Activated CD4-positive, alpha-beta T cell treated with anti-CD3 and anti-CD28 coated beads for 36 hours (primary cell): Measurements from ENCODE around the gene RHEX. TPM values are rescaled to one million over a fixed set of nuclear protein-coding genes. Genes with fewer than 3 reads are reported as not detected.

Experiments
- ATAC-seq: fragments of 200-7000 bp; cut with Tn5 transposase; one replicate; pipeline ENCODE4 v1.10.0; 2021; ENCODE audit warnings: mild to moderate bottlenecking, moderate library complexity
- CTCF ChIA-PET: fragments of 350-600 bp; sonication (Branson Sonifier 250); formaldehyde crosslinking; loops from one replicate; lab custom pipeline; 2021; ENCODE audit warnings: antibody characterized with exemption; lab: Charles Lee
- POLR2A ChIA-PET: fragments of 350-600 bp; sonication (Branson Sonifier 250); formaldehyde crosslinking; loops from one replicate; lab custom pipeline; 2021; ENCODE audit warnings: antibody characterized with exemption, inconsistent platforms; lab: Charles Lee
- DNase-seq: peaks from one replicate; pipeline ENCODE4 v3.0.0-alpha.2; 2020
- H3K27ac Mint-ChIP-seq: one replicate; pipeline ENCODE4 v1.8.0; 2021; ENCODE audit warnings: mixed read lengths
- H3K27me3 Mint-ChIP-seq: one replicate; pipeline ENCODE4 v1.8.0; 2021; ENCODE audit warnings: mixed read lengths
- H3K36me3 Mint-ChIP-seq: one replicate; pipeline ENCODE4 v1.8.0; 2021; ENCODE audit warnings: low read depth, mixed read lengths
- H3K4me1 Mint-ChIP-seq: one replicate; pipeline ENCODE4 v1.8.0; 2021; ENCODE audit warnings: mixed read lengths
- H3K4me3 Mint-ChIP-seq: one replicate; pipeline ENCODE4 v1.8.0; 2021; ENCODE audit warnings: mild to moderate bottlenecking, moderate library complexity, mixed read lengths
- H3K9me3 Mint-ChIP-seq: one replicate; pipeline ENCODE4 v1.8.0; 2021; ENCODE audit warnings: low read depth, mixed read lengths
- intact Hi-C, 2 experiments: fragments of 100-400 bp; cut with DNase I in 1 of 2; cut with micrococcal nuclease in 1 of 2; formaldehyde crosslinking; loops; one replicate each; pipeline versions ENCODE4 v1.14.2 to v1.15.1; 2022 to 2024; cut with DNase I, micrococcal nuclease
- total RNA-seq, 2 experiments: library from RNA; stranded (reverse); gene quantifications; one replicate each; pipeline ENCODE4 v1.2.3, GENCODE V29; 2021

RHEX gene
- total RNA-seq, 2 experiments from 2014 or later = not detected

GRCh38 chr1:206014601-206015000, 38.4 kb upstream of the RHEX start:
- no peaks in the 10 kb centered on the region for H3K36me3 Mint-ChIP-seq
- H3K9me3 Mint-ChIP-seq = no peaks in the 10 kb centered on the region
- peaks cover 2% of the 10 kb centered on the region for H3K27me3 Mint-ChIP-seq
- no peak overlapping the region for H3K27ac Mint-ChIP-seq
- intact Hi-C loops = no loop called here
- ATAC-seq = no peak
- peaks cover 20% of the 10 kb centered on the region for H3K4me1 Mint-ChIP-seq
- ChIA-PET POLR2A (no interaction called here), CTCF (interaction anchor here (1.2 to 1.5 kb wide), 2 partner anchors 30 to 37 kb away, joined by 3 to 4 read pairs; no protein-coding TSS in a partner anchor)
- H3K4me3 Mint-ChIP-seq = no peak overlapping the region
- DNase-seq = no peak

GRCh38 chr1:206015071-206015470, 37.9 kb upstream of the RHEX start:
- Mint-ChIP-seq H3K9me3 (no peaks in the 10 kb centered on the region), H3K27me3 (peaks cover 2% of the 10 kb centered on the region), H3K4me3 (no peak overlapping the region), H3K27ac (no peak overlapping the region), H3K4me1 (peaks cover 20% of the 10 kb centered on the region), H3K36me3 (no peaks in the 10 kb centered on the region)
- intact Hi-C loops = no loop called here
- ChIA-PET CTCF (interaction anchor here (1.2 to 1.5 kb wide), 3 partner anchors 16 to 37 kb away, joined by 3 to 4 read pairs (median 3); no protein-coding TSS in a partner anchor), POLR2A (no interaction called here)
- no peak for ATAC-seq
- no peak for DNase-seq

- no peaks in the 10 kb centered on the region for H3K9me3 Mint-ChIP-seq
- no peaks in the 10 kb centered on the region for H3K4me1 Mint-ChIP-seq
- ChIA-PET POLR2A (no interaction called here), CTCF (interaction anchor here (1.6 kb wide), 1 partner anchor 86 kb away, joined by 6 read pairs; no protein-coding TSS in a partner anchor)
- no peak for DNase-seq
- intact Hi-C loops = no loop called here
- H3K27ac Mint-ChIP-seq = no peak overlapping the region
- H3K36me3 Mint-ChIP-seq = no peaks in the 10 kb centered on the region
- H3K27me3 Mint-ChIP-seq = peaks cover 2% of the 10 kb centered on the region
- no peak overlapping the region for H3K4me3 Mint-ChIP-seq
- ATAC-seq = no peak
These were observed 32.5 kb upstream of the RHEX start for GRCh38 chr1:206020393-206021007.

GRCh38 chr1:206021008-206021625, 31.9 kb upstream of the RHEX start:
- H3K4me1 Mint-ChIP-seq = no peaks in the 10 kb centered on the region
- no peak for DNase-seq
- no peak overlapping the region for H3K27ac Mint-ChIP-seq
- POLR2A ChIA-PET = no interaction called here
- H3K36me3 Mint-ChIP-seq = no peaks in the 10 kb centered on the region
- intact Hi-C loops = no loop called here
- ATAC-seq = no peak
- H3K4me3 Mint-ChIP-seq = no peak overlapping the region
- CTCF ChIA-PET = interaction anchor here (0.6 to 1.6 kb wide), 2 partner anchors 85 to 225 kb away, joined by 5 to 6 read pairs; no protein-coding TSS in a partner anchor
- H3K27me3 Mint-ChIP-seq = peaks cover 2% of the 10 kb centered on the region
- no peaks in the 10 kb centered on the region for H3K9me3 Mint-ChIP-seq

- POLR2A ChIA-PET = no interaction called here
These were observed 31.2 kb upstream of the RHEX start for GRCh38 chr1:206021626-206022365.

GRCh38 chr1:206022766-206023165, 30.2 kb upstream of the RHEX start:
- ATAC-seq (no peak), DNase-seq (no peak)
- POLR2A ChIA-PET = no interaction called here
- H3K4me1 Mint-ChIP-seq = no peaks in the 10 kb centered on the region
- intact Hi-C loops = no loop called here
- CTCF ChIA-PET = no interaction called here
- H3K4me3 Mint-ChIP-seq = no peak overlapping the region
- no peak overlapping the region for H3K27ac Mint-ChIP-seq
- peaks cover 7% of the 10 kb centered on the region for H3K27me3 Mint-ChIP-seq
- no peaks in the 10 kb centered on the region for H3K36me3 Mint-ChIP-seq
- H3K9me3 Mint-ChIP-seq = no peaks in the 10 kb centered on the region

More at GRCh38 chr1:206021626-206022365, 31.2 kb upstream of the RHEX start:
- H3K36me3 Mint-ChIP-seq = no peaks in the 10 kb centered on the region
- no peak for ATAC-seq
- H3K4me3 Mint-ChIP-seq = no peak overlapping the region
- no peak for DNase-seq
- H3K9me3 Mint-ChIP-seq = no peaks in the 10 kb centered on the region
- H3K27ac Mint-ChIP-seq = no peak overlapping the region
- CTCF ChIA-PET = interaction anchor here (0.6 to 1.6 kb wide), 3 partner anchors 84 to 226 kb away, joined by 3 to 6 read pairs (median 5); no protein-coding TSS in a partner anchor
- H3K4me1 Mint-ChIP-seq = no peaks in the 10 kb centered on the region
- intact Hi-C loops = no loop called here
- H3K27me3 Mint-ChIP-seq = peaks cover 2% of the 10 kb centered on the region

- CTCF ChIA-PET = interaction anchor here (1.1 to 1.4 kb wide), 2 partner anchors 11 to 46 kb away, joined by 5 to 6 read pairs; no protein-coding TSS in a partner anchor
- intact Hi-C loops = no loop called here
These were observed 29.3 kb upstream of the RHEX start, which contains the start of gene CTSE for GRCh38 chr1:206023695-206024094. Gene CTSE, minus strand, starts transcription at chr1:206023895. Its CDS starts 104 bp downstream, at chr1:206023791.

GRCh38 chr1:206025283-206025820, 27.6 kb upstream of the RHEX start:
- ChIA-PET POLR2A (no interaction called here), CTCF (interaction anchor here (0.9 to 2.3 kb wide), 4 partner anchors 9 to 81 kb away, joined by 3 to 9 read pairs (median 6); no protein-coding TSS in a partner anchor)
- Mint-ChIP-seq H3K27ac (no peak overlapping the region), H3K36me3 (no peaks in the 10 kb centered on the region), H3K9me3 (no peaks in the 10 kb centered on the region), H3K4me3 (no peak overlapping the region), H3K27me3 (peaks cover 13% of the 10 kb centered on the region), H3K4me1 (no peaks in the 10 kb centered on the region)
- ATAC-seq (no peak), DNase-seq (no peak)
- intact Hi-C loops = no loop called here

More at GRCh38 chr1:206023695-206024094, 29.3 kb upstream of the RHEX start, which contains the start of gene CTSE:
- DNase-seq = no peak
- POLR2A ChIA-PET = no interaction called here
- no peaks in the 10 kb centered on the region for H3K4me1 Mint-ChIP-seq
- H3K27me3 Mint-ChIP-seq = peaks cover 7% of the 10 kb centered on the region
- no peak for ATAC-seq
- H3K36me3 Mint-ChIP-seq = no peaks in the 10 kb centered on the region
- no peak within 1 kb of the TSS for H3K27ac Mint-ChIP-seq
- H3K9me3 Mint-ChIP-seq = no peaks in the 10 kb centered on the region
- H3K4me3 Mint-ChIP-seq = no peak within 1 kb of the TSS

GRCh38 chr1:206029484-206029883, 23.5 kb upstream of the RHEX start:
- no peak for DNase-seq
- peaks cover 21% of the 10 kb centered on the region for H3K27me3 Mint-ChIP-seq
- intact Hi-C loops = no loop called here
- H3K9me3 Mint-ChIP-seq = no peaks in the 10 kb centered on the region
- H3K36me3 Mint-ChIP-seq = no peaks in the 10 kb centered on the region
- ATAC-seq = no peak
- no peak overlapping the region for H3K4me3 Mint-ChIP-seq
- peaks cover 4% of the 10 kb centered on the region for H3K4me1 Mint-ChIP-seq
- POLR2A ChIA-PET = no interaction called here
- CTCF ChIA-PET = interaction anchor here (0.5 to 7.7 kb wide), 15 partner anchors 9 to 372 kb away, joined by 3 to 194 read pairs (median 5); no protein-coding TSS in a partner anchor
- no peak overlapping the region for H3K27ac Mint-ChIP-seq

GRCh38 chr1:206030191-206030590, 22.8 kb upstream of the RHEX start:
- Mint-ChIP-seq H3K27me3 (peaks cover 21% of the 10 kb centered on the region), H3K27ac (no peak overlapping the region), H3K9me3 (no peaks in the 10 kb centered on the region), H3K4me1 (peaks cover 9% of the 10 kb centered on the region), H3K4me3 (no peak overlapping the region), H3K36me3 (no peaks in the 10 kb centered on the region)
- CTCF ChIA-PET = interaction anchor here (0.6 to 7.7 kb wide), 25 partner anchors 8 to 432 kb away, joined by 3 to 194 read pairs (median 5); no protein-coding TSS in a partner anchor
- no peak for DNase-seq
- no peak for ATAC-seq
- POLR2A ChIA-PET = no interaction called here
- intact Hi-C loops = loop anchor here (1.0 kb wide), 2 partner anchors 76 to 111 kb away; no protein-coding TSS in a partner anchor

- ChIA-PET POLR2A (no interaction called here), CTCF (interaction anchor here (0.6 to 7.7 kb wide), 22 partner anchors 9 to 431 kb away, joined by 3 to 194 read pairs (median 4); no protein-coding TSS in a partner anchor)
- no peaks in the 10 kb centered on the region for H3K9me3 Mint-ChIP-seq
- no peak overlapping the region for H3K4me3 Mint-ChIP-seq
- ATAC-seq (peak; percentile 98), DNase-seq (peak; percentile 87)
- peaks cover 10% of the 10 kb centered on the region for H3K4me1 Mint-ChIP-seq
- intact Hi-C loops = loop anchor here (1.0 kb wide), 2 partner anchors 76 to 111 kb away; no protein-coding TSS in a partner anchor
- no peaks in the 10 kb centered on the region for H3K36me3 Mint-ChIP-seq
- H3K27me3 Mint-ChIP-seq = peaks cover 21% of the 10 kb centered on the region
- no peak overlapping the region for H3K27ac Mint-ChIP-seq
These were observed 22.3 kb upstream of the RHEX start for GRCh38 chr1:206030714-206031113.
